Endothelial cell of umbilical vein (primary cell): ENCODE measurements around the gene PPP1R26. TPM values are rescaled to one million over a fixed set of nuclear protein-coding genes. Genes with fewer than 3 reads are reported as not detected.
"Not testable (repeated sequence)": the region's sequence is repeated elsewhere in the genome, so short reads cannot be mapped to it uniquely, and the experiment has no call there.

Source experiments
- BruUV-seq: library from RNA; stranded (reverse); fragments of 400-500 nt; replicated peaks from 2 replicates; lab custom pipeline; 2021; lab: Mats Ljungman, UMichigan
- CTCF ChIA-PET: fragments of 300-600, 350-600 bp; sonication (Branson Sonifier 250); formaldehyde crosslinking; loops from one replicate; lab custom pipeline; 2021; ENCODE audit warnings: antibody characterized with exemption, inconsistent platforms; lab: Charles Lee
- POLR2A ChIA-PET: fragments of 300-600, 350-600 bp; sonication (Branson Sonifier 250); formaldehyde crosslinking; loops from one replicate; lab custom pipeline; 2021; ENCODE audit warnings: antibody characterized with exemption, inconsistent platforms; lab: Charles Lee
- DNase-seq: peaks from one replicate; pipeline ENCODE4 v3.0.0-alpha.2; 2011; ENCODE audit warnings: low read depth, low spot score
- FAIRE-seq: peaks from 2 replicates; lab custom pipeline; 2011; peaks lifted over from hg19 to GRCh38; lab: Jason Lieb, UNC
- H2AFZ ChIP-seq: 2 replicates; pipeline ENCODE4 v1.6.0; 2012; ENCODE audit warnings: low read depth, low read length, control low read depth, inconsistent platforms
- H3K27ac ChIP-seq: 2 replicates; pipeline ENCODE4 v1.5.1; 2011; ENCODE audit warnings: low read depth, mild to moderate bottlenecking, control low read depth, low read length, moderate library complexity; ENCODE audit not compliant: insufficient read depth
- H3K27me3 ChIP-seq, 2 experiments: 2 replicates each; pipeline versions ENCODE4 v1.6.0 to v1.6.1; 2011; ENCODE audit warnings: low read length in 2 of 2, mixed read lengths in 1 of 2; ENCODE audit not compliant: control insufficient read depth in 2 of 2, insufficient read depth in 2 of 2
- H3K36me3 ChIP-seq, 2 experiments: 2 replicates in 1 of 2; 3 replicates in 1 of 2; pipeline ENCODE4 v1.5.1; 2011; ENCODE audit warnings: low read length in 2 of 2, mild to moderate bottlenecking in 1 of 2, moderate library complexity in 1 of 2; ENCODE audit not compliant: control insufficient read depth in 2 of 2, insufficient read depth in 2 of 2; ENCODE audit errors: extremely low read depth in 1 of 2
- H3K4me1 ChIP-seq: 3 replicates; pipeline ENCODE4 v1.5.1; 2011; ENCODE audit warnings: mild to moderate bottlenecking, low read length; ENCODE audit not compliant: control insufficient read depth, insufficient read depth; ENCODE audit errors: extremely low read depth
- H3K4me2 ChIP-seq: 2 replicates; pipeline ENCODE4 v1.6.1; 2011; ENCODE audit warnings: low read length, control low read depth, mixed read lengths; ENCODE audit not compliant: insufficient read depth
- H3K4me3 ChIP-seq, 3 experiments: fragments of 200-600 bp in 1 of 3; sonication (generic), shearing (Covaris generic) in 1 of 3; replicated peaks in 1 of 3; 2 replicates each; pipeline ENCODE4 v1.5.1; 2011 to 2016; ENCODE audit warnings: control low read depth in 3 of 3, low read length in 3 of 3, mild to moderate bottlenecking in 2 of 3, inconsistent platforms in 1 of 3, low read depth in 1 of 3, moderate library complexity in 1 of 3; ENCODE audit not compliant: insufficient read depth in 1 of 3
- H3K79me2 ChIP-seq: 2 replicates; pipeline ENCODE4 v1.6.0; 2012; ENCODE audit warnings: low read length, inconsistent platforms; ENCODE audit not compliant: control insufficient read depth, insufficient read depth
- H3K9ac ChIP-seq: replicated peaks from 2 replicates; pipeline ENCODE3; 2011; ENCODE audit warnings: low read length, control low read depth; ENCODE audit not compliant: insufficient read depth; ENCODE audit errors: extremely low read depth
- H3K9me1 ChIP-seq: replicated peaks from 3 replicates; pipeline ENCODE4 v1.6.0; 2011; ENCODE audit warnings: mild to moderate bottlenecking, low read length; ENCODE audit not compliant: control insufficient read depth, insufficient read depth; ENCODE audit errors: extremely low read depth
- H3K9me3 ChIP-seq: replicated peaks from 2 replicates; pipeline ENCODE4 v1.5.1; 2012; ENCODE audit warnings: low read length, inconsistent platforms; ENCODE audit not compliant: control insufficient read depth, insufficient read depth
- H4K20me1 ChIP-seq: replicated peaks from 2 replicates; pipeline ENCODE3; 2011; ENCODE audit warnings: mild to moderate bottlenecking, low read length; ENCODE audit not compliant: control insufficient read depth, insufficient read depth; ENCODE audit errors: extremely low read depth
- CTCF ChIP-seq, 2 donors: IDR thresholded peaks; 1 replicate in 1 of 2; 2 replicates in 1 of 2; pipeline ENCODE4 v1.5.1; 2011; ENCODE audit warnings: low read length in 2 of 2, mild to moderate bottlenecking in 2 of 2, moderate library complexity in 2 of 2, control low read depth in 1 of 2, inconsistent platforms in 1 of 2, low read depth in 1 of 2; ENCODE audit not compliant: insufficient read depth in 1 of 2; ENCODE audit errors: extremely low read depth in 1 of 2
- EZH2 ChIP-seq: IDR thresholded peaks from 2 replicates; pipeline ENCODE4 v1.6.1; 2012; ENCODE audit warnings: borderline replicate concordance, low read depth, mild to moderate bottlenecking, moderate library complexity, low read length, inconsistent platforms; ENCODE audit not compliant: severe bottlenecking
- FOS ChIP-seq: IDR thresholded peaks from 2 replicates; pipeline ENCODE4 v1.6.1; 2011; ENCODE audit warnings: mild to moderate bottlenecking, low read length, moderate library complexity, borderline replicate concordance; ENCODE audit not compliant: insufficient read depth
- GATA2 ChIP-seq: IDR thresholded peaks from 2 replicates; pipeline ENCODE4 v1.7.0; 2011; ENCODE audit warnings: low read depth, mild to moderate bottlenecking, moderate library complexity, mixed read lengths, low read length; ENCODE audit not compliant: insufficient read length, insufficient read depth
- JUN ChIP-seq: IDR thresholded peaks from 2 replicates; pipeline ENCODE4 v1.6.1; 2011; ENCODE audit warnings: borderline replicate concordance, low read depth; ENCODE audit not compliant: insufficient read length, insufficient read depth
- MAX ChIP-seq: IDR thresholded peaks from 2 replicates; pipeline ENCODE4 v1.6.1; 2011; ENCODE audit not compliant: insufficient read depth, insufficient read length
- MYC ChIP-seq: IDR thresholded peaks from one replicate; pipeline ENCODE4 v1.6.1; 2011; ENCODE audit warnings: mild to moderate bottlenecking, low read depth, low read length
- POLR2A ChIP-seq: IDR thresholded peaks from 2 replicates; pipeline ENCODE4 v1.6.1; 2012; ENCODE audit warnings: low read depth, mild to moderate bottlenecking, control low read depth, low read length
- POLR2AphosphoS5 ChIP-seq: IDR thresholded peaks from 2 replicates; pipeline ENCODE4 v1.6.1; 2012; ENCODE audit warnings: low read depth, mild to moderate bottlenecking, control low read depth, low read length, moderate library complexity; ENCODE audit not compliant: insufficient read depth
- dilution Hi-C: fragments of 300-500 bp; cut with MboI; formaldehyde crosslinking; loops from one replicate; pipeline ENCODE4 v1.15.0; 2019; ENCODE audit warnings: low sequenced_read_pairs; ENCODE audit not compliant: extremely low pct_ligation_motif_present
- intact Hi-C: fragments of 100-400 bp; cut with micrococcal nuclease; formaldehyde crosslinking; loops from one replicate; pipeline ENCODE4 v1.10.0; 2022
- polyA plus RNA-seq, 4 experiments: library from polyadenylated mRNA; depleted of rRNA in 3 of 4; stranded (reverse) in 3 of 4; unstranded in 1 of 4; fragments of >200 nt; gene quantifications; 2 replicates each; pipeline versions ENCODE4 v1.2.1 to v1.2.3, GENCODE V29; 2011 to 2012; ENCODE audit warnings: missing spikeins in 1 of 4
- total RNA-seq: library from RNA; stranded (reverse); gene quantifications from 2 replicates; pipeline ENCODE4 v1.2.3, GENCODE V29; 2021

PPP1R26 gene
- total and polyA plus RNA-seq, 2 donors (not counting 3 experiments of a cell fraction or from before 2014, with no cell fraction given): 5.9 to 16.9 TPM

- Histone ChIP-seq H4K20me1 (no peaks in the 10 kb centered on the region), H3K27ac (no peak overlapping the region), H3K4me2 (no peak overlapping the region), H3K36me3 (no peaks in the 10 kb centered on the region), H3K4me1 (no peaks in the 10 kb centered on the region), H3K79me2 (no peaks in the 10 kb centered on the region), H3K9me3 (no peaks in the 10 kb centered on the region), H3K27me3 (no peaks in the 10 kb centered on the region), H2AFZ (no peak overlapping the region), H3K9ac (no peak overlapping the region), H3K9me1 (no peaks in the 10 kb centered on the region), H3K4me3 (no peak overlapping the region)
- intact Hi-C loops: no loop called here
- dilution Hi-C loops: no loop called here
- no TSS peak for BruUV-seq
- POLR2A ChIA-PET: no interaction called here
- CTCF ChIA-PET: interaction anchor here (1.3 kb wide), 1 partner anchor 22 kb away, joined by 3 read pairs; no protein-coding TSS in a partner anchor
- FAIRE-seq (no peak), DNase-seq (no peak)
- TF ChIP-seq MAX (no peak), POLR2AphosphoS5 (no peak), MYC (no peak), FOS (no peak), EZH2 (no peak), CTCF (IDR thresholded peaks at IDR 0.05; ENCODE audit: extremely low read depth in 1 of 2, insufficient read depth in 1 of 2, low read depth in 1 of 2, low read length in 2 of 2) (no peak), GATA2 (no peak), JUN (no peak), POLR2A (no peak)
These were observed 47.4 kb downstream of the PPP1R26 start for GRCh38 chr9:135526730-135527571.

- H3K79me2 ChIP-seq: not testable (repeated sequence)
These were observed 49.4 kb downstream of the PPP1R26 start for GRCh38 chr9:135528842-135529435.

More at GRCh38 chr9:135528842-135529435, 49.4 kb downstream of the PPP1R26 start:
- intact Hi-C loops, dilution Hi-C loops, H3K9me3 ChIP-seq, H4K20me1 ChIP-seq, H3K9me1 ChIP-seq, H3K27me3 ChIP-seq, POLR2A ChIA-PET, CTCF ChIA-PET, H2AFZ ChIP-seq, H3K9ac ChIP-seq, FAIRE-seq, BruUV-seq, DNase-seq, H3K27ac ChIP-seq, H3K4me1 ChIP-seq, H3K4me3 ChIP-seq, H3K4me2 ChIP-seq, H3K36me3 ChIP-seq: not testable (repeated sequence)
